KOPT-K1 (cell line): ENCODE data around the gene COPS4.

Experiments used
- H3K27ac ChIP-seq: fragments of 200-600 bp; sonication (generic); 2 replicates; pipeline ENCODE4 v1.5.1; 2016; ENCODE audit warnings: antibody characterized with exemption, mild to moderate bottlenecking, low read depth, low read length; ENCODE audit not compliant: poor library complexity, severe bottlenecking
- H3K36me3 ChIP-seq: fragments of 200-600 bp; sonication (generic); 2 replicates; pipeline ENCODE4 v1.5.1; 2017; ENCODE audit warnings: antibody characterized with exemption, mild to moderate bottlenecking, low read length, moderate library complexity; ENCODE audit not compliant: insufficient read depth
- H3K9me3 ChIP-seq: fragments of 200-600 bp; sonication (generic); 2 replicates; pipeline ENCODE4 v1.5.1; 2017; ENCODE audit warnings: antibody characterized with exemption, low read length, mild to moderate bottlenecking; ENCODE audit not compliant: insufficient read depth, poor library complexity, severe bottlenecking

COPS4 gene

GRCh38 chr4:83114576-83114975 lies 79.6 kb downstream of the COPS4 start, which contains the start of gene PLAC8:
PLAC8 (minus strand) TSS chr4:83114729; CDS start chr4:83107921, 6,808 bp downstream.
- H3K36me3 ChIP-seq = no peaks in the 10 kb centered on the region
- H3K27ac ChIP-seq = peak within 1 kb of the TSS; percentile 78
- no peaks in the 10 kb centered on the region for H3K9me3 ChIP-seq

- Histone ChIP-seq H3K36me3 (no peaks in the 10 kb centered on the region), H3K9me3 (no peaks in the 10 kb centered on the region), H3K27ac (peak overlapping the region; percentile 58)
These were observed 80.0 kb downstream of the COPS4 start for GRCh38 chr4:83115000-83115399.

- H3K27ac ChIP-seq = no peak overlapping the region
- no peaks in the 10 kb centered on the region for H3K36me3 ChIP-seq
- H3K9me3 ChIP-seq = no peaks in the 10 kb centered on the region
These were observed 80.8 kb downstream of the COPS4 start for GRCh38 chr4:83115656-83116285.

- Histone ChIP-seq H3K27ac (no peak overlapping the region), H3K36me3 (no peaks in the 10 kb centered on the region), H3K9me3 (peaks cover 12% of the 10 kb centered on the region)
These were observed 83.9 kb downstream of the COPS4 start for GRCh38 chr4:83118869-83119268.

GRCh38 chr4:83121246-83121645 lies 86.3 kb downstream of the COPS4 start:
- no peak overlapping the region for H3K27ac ChIP-seq
- no peaks in the 10 kb centered on the region for H3K36me3 ChIP-seq
- peaks cover 12% of the 10 kb centered on the region for H3K9me3 ChIP-seq

GRCh38 chr4:83124111-83124780 lies 89.3 kb downstream of the COPS4 start:
- Histone ChIP-seq H3K27ac (no peak overlapping the region), H3K9me3 (peaks cover 18% of the 10 kb centered on the region)

More at GRCh38 chr4:83124111-83124780, 89.3 kb downstream of the COPS4 start:
- no peaks in the 10 kb centered on the region for H3K36me3 ChIP-seq
